Upper lobe of right lung (tissue), 1 donor: Measurements from ENCODE around the gene CLP1. TPM values are rescaled to one million over a fixed set of nuclear protein-coding genes. Genes with fewer than 3 reads are reported as not detected.
A peak's percentile ranks its signal among the peaks of the same experiment; 100 is the strongest.

Experiments used
- ATAC-seq: fragments of 200-7000 bp; cut with Tn5 transposase; one replicate; pipeline ENCODE4 v1.9.1; 2020; ENCODE audit warnings: mild to moderate bottlenecking, moderate library complexity
- DNase-seq: peaks from one replicate; pipeline ENCODE4 v3.0.0-alpha.2; 2020
- H3K27ac ChIP-seq: fragments of 200-600 bp; one replicate; pipeline ENCODE4 v1.8.0; 2022
- H3K27me3 ChIP-seq: fragments of 200-600 bp; one replicate; pipeline ENCODE4 v1.8.0; 2022; ENCODE audit warnings: mild to moderate bottlenecking
- H3K36me3 ChIP-seq: fragments of 200-600 bp; one replicate; pipeline ENCODE4 v1.8.0; 2022
- H3K4me1 ChIP-seq: fragments of 200-600 bp; one replicate; pipeline ENCODE4 v1.8.0; 2022
- H3K4me3 ChIP-seq: fragments of 200-600 bp; one replicate; pipeline ENCODE4 v1.8.0; 2022; ENCODE audit warnings: mild to moderate bottlenecking
- H3K9me3 ChIP-seq: fragments of 200-600 bp; one replicate; pipeline ENCODE4 v1.8.0; 2022
- CTCF ChIP-seq: fragments of 200-600 bp; IDR thresholded peaks from one replicate; pipeline ENCODE4 v1.8.0; 2022; ENCODE audit warnings: antibody characterized with exemption
- intact Hi-C: fragments of 100-400 bp; cut with DNase I; formaldehyde crosslinking; loops from one replicate; pipeline ENCODE4 v1.11.0; 2022
- microRNA-seq: library from miRNA; unstranded; fragments of <30 nt; microRNA quantifications from one replicate; pipeline ENCODE4 v1.2.0, GENCODE V29; 2020; ENCODE audit warnings: borderline microRNAs expressed
- total RNA-seq: library from RNA; stranded (reverse); fragmentation: NEBNext Ultra II Directional; extraction: Animal tissue kit (Norgen Biotek cat#: 25700); gene quantifications from one replicate; pipeline ENCODE4 v1.2.1, GENCODE V29; 2021
- donor health status: DM: no; HTN: yes; CAD: no; lungs with severe emphysema.

CLP1 gene
- total RNA-seq, 1 donor from 2014 or later: 11.7 TPM

- H3K9me3 ChIP-seq: no peaks in the 10 kb centered on the region
- H3K27ac ChIP-seq: no peak overlapping the region
- H3K4me3 ChIP-seq: no peak overlapping the region
- H3K4me1 ChIP-seq: peaks cover 31% of the 10 kb centered on the region
- DNase-seq: no peak
- H3K36me3 ChIP-seq: peaks cover 4% of the 10 kb centered on the region
- intact Hi-C loops: no loop called here
- H3K27me3 ChIP-seq: no peaks in the 10 kb centered on the region
- ATAC-seq: no peak
- TF ChIP-seq CTCF: no peak
Observed at GRCh38 chr11:57709802-57710367, 52.3 kb downstream of the CLP1 start.

Small RNAs within 50 kb of the gene (microRNA-seq; reads per million reads assigned to microRNA genes)
- 8,255 reads per million, percentile 96 among the genes with 10 or more reads in this experiment for gene MIR130A

Other genes with a start within 250 kb of the CLP1 start
- gene SLC43A3, start 230.6 kb upstream of the CLP1 start, total RNA-seq: 117 TPM
- 3.2 TPM for gene RTN4RL2, start 197.2 kb upstream of the CLP1 start, total RNA-seq
- 12.4 TPM for gene SLC43A1, start 142.1 kb upstream of the CLP1 start, total RNA-seq
- 34.7 TPM for gene TIMM10, start 127.0 kb upstream of the CLP1 start, total RNA-seq
- not detected for gene SMTNL1, start 120.2 kb upstream of the CLP1 start, total RNA-seq
- 120 TPM for gene UBE2L6, start 90.1 kb upstream of the CLP1 start, total RNA-seq
- gene SERPING1, start 60.1 kb upstream of the CLP1 start, total RNA-seq: 490 TPM
- gene YPEL4, start 7.8 kb upstream of the CLP1 start, total RNA-seq: 6.9 TPM
- gene ZDHHC5, start 10.4 kb downstream of the CLP1 start, total RNA-seq: 79.8 TPM
- 9.6 TPM for gene MED19, start 54.5 kb downstream of the CLP1 start, total RNA-seq
- gene TMX2, start 54.8 kb downstream of the CLP1 start, total RNA-seq: 70.4 TPM
- gene SELENOH, start 83.7 kb downstream of the CLP1 start, total RNA-seq: 103 TPM
- gene BTBD18, start 94.1 kb downstream of the CLP1 start, total RNA-seq: not detected
- gene CTNND1, start 104.0 kb downstream of the CLP1 start, total RNA-seq: 245 TPM